Lower leg skin (tissue), 4 donors: ENCODE measurements around the gene STPG2. TPM values are rescaled to one million over a fixed set of nuclear protein-coding genes. Genes with fewer than 3 reads are reported as not detected.
"Not testable (repeated sequence)": the region's sequence is repeated elsewhere in the genome, so short reads cannot be mapped to it uniquely, and the experiment has no call there.

Experiments used
- DNase-seq, 2 donors: peaks; one replicate each; pipeline ENCODE4 v3.0.0-alpha.2; 2019; ENCODE audit warnings: low spot score in 2 of 2
- H3K4me3 ChIP-seq: fragments of 200-600 bp; sonication (generic); 2 replicates; pipeline ENCODE4 v1.5.1; 2017; ENCODE audit warnings: mild to moderate bottlenecking, low read depth; ENCODE audit not compliant: poor library complexity, severe bottlenecking
- POLR2A ChIP-seq, 2 donors: fragments of 450-650 bp; IDR thresholded peaks; one replicate each; pipeline ENCODE4 v1.6.1; 2016 to 2017; ENCODE audit warnings: antibody characterized with exemption in 2 of 2, mild to moderate bottlenecking in 1 of 2, moderate library complexity in 1 of 2
- WGBS, 2 donors: methylation state at CpG; one replicate each; pipeline ENCODE4 v1.1.5; 2018; 5-methylcytosine and 5-hydroxymethylcytosine counted together
- intact Hi-C: fragments of 100-400 bp; cut with DNase I; formaldehyde crosslinking; loops from one replicate; pipeline ENCODE4 v1.15.0; 2023; ENCODE audit warnings: low total_unique reads
- total RNA-seq, 4 donors: library from RNA; depleted of rRNA; stranded (reverse); fragments of >200 nt; gene quantifications; one replicate each; pipeline ENCODE4 v1.1.0, GENCODE V29; 2016
- TF ChIP-seq, protein P1 (sequence below), 3 donors: fragments of 450-650 bp; IDR thresholded peaks; one replicate each; pipeline ENCODE4 v1.5.1; 2016; ENCODE audit warnings: antibody characterized with exemption in 3 of 3, mild to moderate bottlenecking in 3 of 3, moderate library complexity in 2 of 3

STPG2 gene
- total RNA-seq, 4 donors from 2014 or later, result 0.21 to 0.84 (median 0.38) TPM

DNA sequence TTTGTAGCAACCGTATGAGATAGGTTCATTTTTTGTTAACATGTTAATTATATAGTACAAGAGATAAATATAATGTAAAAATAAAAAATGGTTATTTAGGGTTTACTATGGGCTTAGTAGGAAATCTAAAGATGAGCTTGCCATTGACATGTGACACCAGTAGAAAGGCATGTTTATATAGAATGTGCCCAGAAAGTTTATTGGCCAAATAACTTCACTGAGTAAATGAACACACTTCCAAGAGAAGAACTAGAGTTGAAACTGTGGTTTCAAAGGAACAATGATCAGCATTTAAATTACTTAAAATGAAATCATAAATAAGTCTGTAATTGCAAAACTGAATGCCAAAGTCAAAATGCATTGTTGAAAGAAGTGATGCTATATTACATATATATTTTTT, 503.3 kb downstream of the STPG2 start:
- DNase-seq, result no peak
- no peak overlapping the region for H3K4me3 ChIP-seq
- 90 to 95% methylated on average over 1 of the region's 1 CpG for WGBS, 2 donors
- TF ChIP-seq, protein P1, sequence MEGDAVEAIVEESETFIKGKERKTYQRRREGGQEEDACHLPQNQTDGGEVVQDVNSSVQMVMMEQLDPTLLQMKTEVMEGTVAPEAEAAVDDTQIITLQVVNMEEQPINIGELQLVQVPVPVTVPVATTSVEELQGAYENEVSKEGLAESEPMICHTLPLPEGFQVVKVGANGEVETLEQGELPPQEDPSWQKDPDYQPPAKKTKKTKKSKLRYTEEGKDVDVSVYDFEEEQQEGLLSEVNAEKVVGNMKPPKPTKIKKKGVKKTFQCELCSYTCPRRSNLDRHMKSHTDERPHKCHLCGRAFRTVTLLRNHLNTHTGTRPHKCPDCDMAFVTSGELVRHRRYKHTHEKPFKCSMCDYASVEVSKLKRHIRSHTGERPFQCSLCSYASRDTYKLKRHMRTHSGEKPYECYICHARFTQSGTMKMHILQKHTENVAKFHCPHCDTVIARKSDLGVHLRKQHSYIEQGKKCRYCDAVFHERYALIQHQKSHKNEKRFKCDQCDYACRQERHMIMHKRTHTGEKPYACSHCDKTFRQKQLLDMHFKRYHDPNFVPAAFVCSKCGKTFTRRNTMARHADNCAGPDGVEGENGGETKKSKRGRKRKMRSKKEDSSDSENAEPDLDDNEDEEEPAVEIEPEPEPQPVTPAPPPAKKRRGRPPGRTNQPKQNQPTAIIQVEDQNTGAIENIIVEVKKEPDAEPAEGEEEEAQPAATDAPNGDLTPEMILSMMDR (IDR thresholded peaks at IDR 0.05), result no peak
- no peak for TF ChIP-seq POLR2A (IDR thresholded peaks at IDR 0.05)
- intact Hi-C loops, result no loop called here

DNA sequence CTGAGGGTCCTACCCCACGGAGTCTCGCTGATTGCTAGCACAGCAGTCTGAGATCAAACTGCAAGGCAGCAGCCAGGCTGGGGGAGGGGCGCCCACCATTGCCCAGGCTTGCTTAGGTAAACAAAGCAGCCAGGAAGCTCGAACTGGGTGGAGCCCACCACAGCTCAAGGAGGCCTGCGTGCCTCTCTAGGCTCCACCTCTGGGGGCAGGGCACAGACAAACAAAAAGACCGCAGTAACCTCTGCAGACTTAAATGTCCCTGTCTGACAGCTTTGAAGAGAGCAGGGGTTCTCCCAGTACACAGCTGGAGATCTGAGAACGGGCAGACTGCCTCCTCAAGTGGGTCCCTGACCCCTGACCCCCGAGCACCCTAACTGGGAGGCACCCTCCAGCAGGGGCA, 509.4 kb downstream of the STPG2 start:
- 65 to 66% methylated on average over 6 to 8 of the region's 8 CpGs for WGBS, 2 donors
- H3K4me3 ChIP-seq, intact Hi-C loops, DNase-seq: not testable (repeated sequence)

DNA sequence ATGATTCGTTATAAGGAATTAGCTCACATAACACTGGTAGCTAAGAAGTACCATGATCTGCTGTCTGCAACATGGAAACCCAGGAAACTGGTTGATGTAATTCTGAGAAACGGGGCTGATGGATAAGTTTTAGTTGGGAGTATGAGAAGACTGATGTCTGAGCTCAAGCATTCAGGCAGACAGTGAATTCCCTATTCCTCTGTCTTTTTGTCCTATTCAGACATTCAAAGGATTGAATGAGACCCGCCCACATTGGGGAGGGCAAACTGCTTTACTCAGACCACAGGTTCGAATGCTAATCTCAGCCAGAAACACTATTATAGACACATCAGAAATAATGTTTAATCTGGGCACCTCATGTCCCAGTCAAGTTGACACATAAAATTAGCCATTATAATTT, 515.5 kb downstream of the STPG2 start:
- intact Hi-C loops, result no loop called here
- no peak for DNase-seq
- 67 to 84% methylated on average over 4 of the region's 4 CpGs for whole genome bisulfite sequencing, 2 donors
- TF ChIP-seq, protein P1 (IDR thresholded peaks at IDR 0.05), result no peak
- TF ChIP-seq POLR2A (IDR thresholded peaks at IDR 0.05), result no peak
- H3K4me3 ChIP-seq, result no peak overlapping the region

DNA sequence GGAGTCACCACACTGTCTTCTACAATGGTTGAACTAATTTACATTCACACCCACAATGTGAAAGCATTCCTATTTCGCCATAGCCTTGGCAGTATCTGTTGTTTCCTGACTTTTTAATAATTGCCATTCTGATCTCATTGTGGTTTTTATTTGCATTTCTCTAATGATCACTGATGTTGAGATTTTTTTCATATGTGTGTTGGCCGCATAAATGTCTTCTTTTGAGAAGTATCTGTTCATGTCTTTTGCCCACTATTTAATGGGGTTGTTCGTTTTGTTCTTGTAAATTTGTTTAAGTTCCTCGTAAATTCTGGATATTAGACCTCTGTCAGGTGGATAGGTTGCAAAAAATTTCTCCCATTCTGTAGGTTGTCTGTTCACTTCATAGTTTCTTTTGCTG, 519.1 kb downstream of the STPG2 start:
- no peak overlapping the region for H3K4me3 ChIP-seq
- DNase-seq, result no peak
- TF ChIP-seq, protein P1 (IDR thresholded peaks at IDR 0.05), result no peak
- no peak for TF ChIP-seq POLR2A (IDR thresholded peaks at IDR 0.05)
- intact Hi-C loops, result no loop called here
- 76 to 85% methylated on average over 4 of the region's 4 CpGs for WGBS, 2 donors

DNA sequence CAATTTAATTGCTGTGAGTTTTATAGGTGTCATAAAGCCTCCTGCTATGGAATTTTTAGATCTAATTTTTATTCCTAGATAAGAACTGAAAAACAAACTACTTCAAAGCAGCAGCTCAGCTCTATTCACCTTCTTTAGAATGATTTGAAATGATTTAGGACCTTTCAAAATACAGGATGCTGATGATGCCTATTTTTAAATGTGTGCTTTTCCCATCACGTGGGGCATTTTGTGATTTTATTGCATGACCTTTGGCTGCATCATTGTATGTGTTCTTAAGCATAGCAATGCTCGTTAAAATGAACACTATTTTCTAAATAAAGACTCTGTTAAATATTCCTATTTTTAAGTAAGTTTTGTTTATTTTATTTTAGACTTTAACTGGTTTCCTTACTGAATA, 537.3 kb downstream of the STPG2 start:
- intact Hi-C loops, result no loop called here
- no peak for TF ChIP-seq POLR2A (IDR thresholded peaks at IDR 0.05)
- TF ChIP-seq, protein P1 (IDR thresholded peaks at IDR 0.05), result no peak
- H3K4me3 ChIP-seq, result no peak overlapping the region
- 5 to 8% methylated on average over 2 of the region's 2 CpGs for WGBS, 2 donors
- no peak for DNase-seq

DNA sequence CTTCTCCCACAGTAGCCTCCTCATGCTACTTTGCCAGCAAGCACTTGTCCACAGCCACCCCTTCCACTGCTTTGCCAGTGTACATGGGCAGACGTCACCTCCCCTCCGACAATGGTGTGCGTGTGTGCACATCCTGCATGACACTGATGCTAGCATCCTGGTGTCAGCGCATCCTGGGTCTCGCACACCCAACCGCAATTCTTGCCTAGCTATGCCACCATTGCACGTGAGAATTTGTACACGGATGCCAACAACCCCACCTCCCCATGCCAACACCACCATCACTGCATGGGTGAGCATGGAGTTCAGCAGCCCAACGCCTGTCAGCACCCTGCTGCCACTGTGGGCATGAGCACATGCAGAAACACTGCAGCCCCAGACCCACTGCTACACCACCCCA, 550.0 kb downstream of the STPG2 start:
- WGBS, 2 donors, result 95 to 100% methylated on average over 8 of the region's 9 CpGs
- intact Hi-C loops, result no loop called here
- H3K4me3 ChIP-seq, result no peak overlapping the region
- DNase-seq, result no peak
- TF ChIP-seq, protein P1 (IDR thresholded peaks at IDR 0.05), result no peak
- no peak for TF ChIP-seq POLR2A (IDR thresholded peaks at IDR 0.05)
